Measurements from ENCODE around the gene MORN1. TPM values are rescaled to one million over a fixed set of nuclear protein-coding genes. Genes with fewer than 3 reads are reported as not detected.

Gene MORN1
- total and polyA plus RNA-seq, 4 donors: 2.3 to 6.9 (median 3.6) TPM

DNA sequence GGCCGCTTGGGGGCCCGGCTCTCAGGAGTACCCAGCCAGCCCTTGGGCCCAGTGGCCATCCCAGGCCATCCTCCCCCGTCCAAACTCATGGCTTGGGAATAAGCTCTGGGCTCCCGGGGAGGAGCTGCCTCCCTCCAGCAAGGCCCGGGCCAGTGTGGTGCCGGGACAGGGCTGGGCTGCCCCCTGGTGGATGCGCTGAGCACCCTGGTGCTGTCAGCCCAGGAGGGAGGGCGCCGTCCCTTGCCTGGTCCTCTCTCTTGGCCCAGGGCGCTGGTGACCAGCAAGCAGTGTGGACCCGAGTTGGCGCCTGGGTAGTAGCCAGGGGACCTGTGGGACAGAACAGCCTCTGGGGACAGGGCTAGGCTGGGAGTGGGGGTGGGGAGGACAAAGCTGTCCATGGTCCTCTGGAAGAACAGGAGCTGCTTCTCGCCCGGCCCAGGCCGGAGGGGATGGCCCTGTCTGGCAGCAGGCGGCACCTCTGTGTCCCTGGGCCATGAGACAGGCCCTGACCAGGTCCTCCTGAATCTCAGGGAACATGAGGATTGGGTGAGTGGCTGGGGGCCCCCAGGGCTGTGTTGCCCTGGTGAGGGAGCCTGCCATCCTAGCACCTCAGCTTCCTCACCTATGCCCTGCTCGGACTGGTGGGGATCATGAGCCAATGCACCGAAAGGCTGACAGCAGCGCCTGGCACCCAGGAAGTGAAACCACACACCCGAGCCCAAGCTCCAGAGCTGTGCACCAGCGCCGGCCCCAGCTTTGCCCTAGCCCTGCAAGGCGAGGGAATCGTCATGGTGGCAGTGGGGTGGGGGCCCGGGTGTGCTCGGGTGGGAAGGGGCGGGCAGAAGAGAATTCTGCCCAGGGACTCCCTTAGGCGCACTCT, 9.4 kb downstream of the MORN1 start:
- no peaks in the 10 kb centered on the region for H3K9me3 ChIP-seq (ENCODE audit: control insufficient read depth in 4 of 4, low read length in 3 of 4)
- no peak for TF ChIP-seq TAF1 (conservative IDR thresholded peaks at IDR 0.05)
- TF ChIP-seq, protein P1, sequence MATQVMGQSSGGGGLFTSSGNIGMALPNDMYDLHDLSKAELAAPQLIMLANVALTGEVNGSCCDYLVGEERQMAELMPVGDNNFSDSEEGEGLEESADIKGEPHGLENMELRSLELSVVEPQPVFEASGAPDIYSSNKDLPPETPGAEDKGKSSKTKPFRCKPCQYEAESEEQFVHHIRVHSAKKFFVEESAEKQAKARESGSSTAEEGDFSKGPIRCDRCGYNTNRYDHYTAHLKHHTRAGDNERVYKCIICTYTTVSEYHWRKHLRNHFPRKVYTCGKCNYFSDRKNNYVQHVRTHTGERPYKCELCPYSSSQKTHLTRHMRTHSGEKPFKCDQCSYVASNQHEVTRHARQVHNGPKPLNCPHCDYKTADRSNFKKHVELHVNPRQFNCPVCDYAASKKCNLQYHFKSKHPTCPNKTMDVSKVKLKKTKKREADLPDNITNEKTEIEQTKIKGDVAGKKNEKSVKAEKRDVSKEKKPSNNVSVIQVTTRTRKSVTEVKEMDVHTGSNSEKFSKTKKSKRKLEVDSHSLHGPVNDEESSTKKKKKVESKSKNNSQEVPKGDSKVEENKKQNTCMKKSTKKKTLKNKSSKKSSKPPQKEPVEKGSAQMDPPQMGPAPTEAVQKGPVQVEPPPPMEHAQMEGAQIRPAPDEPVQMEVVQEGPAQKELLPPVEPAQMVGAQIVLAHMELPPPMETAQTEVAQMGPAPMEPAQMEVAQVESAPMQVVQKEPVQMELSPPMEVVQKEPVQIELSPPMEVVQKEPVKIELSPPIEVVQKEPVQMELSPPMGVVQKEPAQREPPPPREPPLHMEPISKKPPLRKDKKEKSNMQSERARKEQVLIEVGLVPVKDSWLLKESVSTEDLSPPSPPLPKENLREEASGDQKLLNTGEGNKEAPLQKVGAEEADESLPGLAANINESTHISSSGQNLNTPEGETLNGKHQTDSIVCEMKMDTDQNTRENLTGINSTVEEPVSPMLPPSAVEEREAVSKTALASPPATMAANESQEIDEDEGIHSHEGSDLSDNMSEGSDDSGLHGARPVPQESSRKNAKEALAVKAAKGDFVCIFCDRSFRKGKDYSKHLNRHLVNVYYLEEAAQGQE (IDR thresholded peaks at IDR 0.05): no peak
- TF ChIP-seq HNF4A (conservative IDR thresholded peaks at IDR 0.05): no peak
- no peak for TF ChIP-seq RXRA (IDR thresholded peaks at IDR 0.05)
- peak; percentile 97 to 99 for TF ChIP-seq RAD21 (IDR thresholded peaks at IDR 0.05)
- TF ChIP-seq, protein P2, sequence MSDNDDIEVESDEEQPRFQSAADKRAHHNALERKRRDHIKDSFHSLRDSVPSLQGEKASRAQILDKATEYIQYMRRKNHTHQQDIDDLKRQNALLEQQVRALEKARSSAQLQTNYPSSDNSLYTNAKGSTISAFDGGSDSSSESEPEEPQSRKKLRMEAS (IDR thresholded peaks at IDR 0.05): no peak
- TF ChIP-seq, protein P3, sequence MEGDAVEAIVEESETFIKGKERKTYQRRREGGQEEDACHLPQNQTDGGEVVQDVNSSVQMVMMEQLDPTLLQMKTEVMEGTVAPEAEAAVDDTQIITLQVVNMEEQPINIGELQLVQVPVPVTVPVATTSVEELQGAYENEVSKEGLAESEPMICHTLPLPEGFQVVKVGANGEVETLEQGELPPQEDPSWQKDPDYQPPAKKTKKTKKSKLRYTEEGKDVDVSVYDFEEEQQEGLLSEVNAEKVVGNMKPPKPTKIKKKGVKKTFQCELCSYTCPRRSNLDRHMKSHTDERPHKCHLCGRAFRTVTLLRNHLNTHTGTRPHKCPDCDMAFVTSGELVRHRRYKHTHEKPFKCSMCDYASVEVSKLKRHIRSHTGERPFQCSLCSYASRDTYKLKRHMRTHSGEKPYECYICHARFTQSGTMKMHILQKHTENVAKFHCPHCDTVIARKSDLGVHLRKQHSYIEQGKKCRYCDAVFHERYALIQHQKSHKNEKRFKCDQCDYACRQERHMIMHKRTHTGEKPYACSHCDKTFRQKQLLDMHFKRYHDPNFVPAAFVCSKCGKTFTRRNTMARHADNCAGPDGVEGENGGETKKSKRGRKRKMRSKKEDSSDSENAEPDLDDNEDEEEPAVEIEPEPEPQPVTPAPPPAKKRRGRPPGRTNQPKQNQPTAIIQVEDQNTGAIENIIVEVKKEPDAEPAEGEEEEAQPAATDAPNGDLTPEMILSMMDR (IDR thresholded peaks at IDR 0.05; ENCODE audit: low read depth, low read length, missing input control): peak; percentile 89
- no peak for TF ChIP-seq NR2F2 (IDR thresholded peaks at IDR 0.05)
- TF ChIP-seq YY1 (IDR thresholded peaks at IDR 0.05): no peak
- TF ChIP-seq SP1 (IDR thresholded peaks at IDR 0.05): no peak
- no peak for TF ChIP-seq FOXA2 (IDR thresholded peaks at IDR 0.05)
- no peak for TF ChIP-seq GABPA (IDR thresholded peaks at IDR 0.05 in 1 of 2, conservative IDR thresholded peaks at IDR 0.05 in 1 of 2)
- TF ChIP-seq, protein P4, sequence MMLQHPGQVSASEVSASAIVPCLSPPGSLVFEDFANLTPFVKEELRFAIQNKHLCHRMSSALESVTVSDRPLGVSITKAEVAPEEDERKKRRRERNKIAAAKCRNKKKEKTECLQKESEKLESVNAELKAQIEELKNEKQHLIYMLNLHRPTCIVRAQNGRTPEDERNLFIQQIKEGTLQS (IDR thresholded peaks at IDR 0.05): no peak
- TF ChIP-seq, protein P5, sequence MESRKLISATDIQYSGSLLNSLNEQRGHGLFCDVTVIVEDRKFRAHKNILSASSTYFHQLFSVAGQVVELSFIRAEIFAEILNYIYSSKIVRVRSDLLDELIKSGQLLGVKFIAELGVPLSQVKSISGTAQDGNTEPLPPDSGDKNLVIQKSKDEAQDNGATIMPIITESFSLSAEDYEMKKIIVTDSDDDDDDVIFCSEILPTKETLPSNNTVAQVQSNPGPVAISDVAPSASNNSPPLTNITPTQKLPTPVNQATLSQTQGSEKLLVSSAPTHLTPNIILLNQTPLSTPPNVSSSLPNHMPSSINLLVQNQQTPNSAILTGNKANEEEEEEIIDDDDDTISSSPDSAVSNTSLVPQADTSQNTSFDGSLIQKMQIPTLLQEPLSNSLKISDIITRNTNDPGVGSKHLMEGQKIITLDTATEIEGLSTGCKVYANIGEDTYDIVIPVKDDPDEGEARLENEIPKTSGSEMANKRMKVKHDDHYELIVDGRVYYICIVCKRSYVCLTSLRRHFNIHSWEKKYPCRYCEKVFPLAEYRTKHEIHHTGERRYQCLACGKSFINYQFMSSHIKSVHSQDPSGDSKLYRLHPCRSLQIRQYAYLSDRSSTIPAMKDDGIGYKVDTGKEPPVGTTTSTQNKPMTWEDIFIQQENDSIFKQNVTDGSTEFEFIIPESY (IDR thresholded peaks at IDR 0.05): no peak
- no peak for TF ChIP-seq HNF4G (IDR thresholded peaks at IDR 0.05)
- TF ChIP-seq FOXA1 (IDR thresholded peaks at IDR 0.05): no peak
- no peak for TF ChIP-seq JUND (IDR thresholded peaks at IDR 0.05)

More for the DNA sequence above, 9.4 kb downstream of the MORN1 start:
- H3K4me3 ChIP-seq (ENCODE audit: low read depth in 1 of 3, low read length in 3 of 3): no peak overlapping the region
- H3K36me3 ChIP-seq (ENCODE audit: control insufficient read depth in 4 of 4, insufficient read depth in 3 of 4, low read depth in 1 of 4, low read length in 3 of 4): no peaks in the 10 kb centered on the region
- WGBS: 45% methylated on average over 28 of the region's 28 CpGs
- H3K4me1 ChIP-seq (ENCODE audit: control insufficient read depth in 4 of 4, insufficient read depth in 4 of 4, low read length in 3 of 4): no peaks in the 10 kb centered on the region
- no peak overlapping the region for H3K9ac ChIP-seq (ENCODE audit: low read depth in 1 of 2, low read length in 2 of 2)
- peak; percentile 78 for DNase-seq (ENCODE audit: low spot score)
- H3K27ac ChIP-seq (ENCODE audit: low read depth in 1 of 2, low read length in 2 of 2): no peak overlapping the region
- no peaks in the 10 kb centered on the region for H3K27me3 ChIP-seq (ENCODE audit: control insufficient read depth in 4 of 4, insufficient read depth in 4 of 4, low read length in 3 of 4)

Measured in liver (tissue), 9 donors.